ENCODE results near the gene OR51T1.

OR51T1 gene

DNA sequence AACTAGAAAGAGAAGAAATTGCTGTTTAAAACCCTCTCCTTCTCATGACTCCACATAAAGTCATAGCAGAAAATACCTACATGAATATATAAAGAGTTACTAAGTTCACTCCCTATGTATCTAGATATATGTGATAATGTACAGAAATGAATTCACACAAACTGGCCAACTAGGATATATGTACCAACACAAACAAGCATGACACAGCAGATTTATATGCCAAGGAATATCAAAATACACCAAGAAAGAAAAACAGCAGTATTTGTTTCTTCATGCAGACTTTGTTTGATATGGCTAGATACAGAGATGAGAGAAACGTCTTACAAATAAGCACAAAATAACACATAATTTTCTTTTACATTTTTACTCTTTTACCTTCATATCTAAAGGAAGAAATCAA, 40.6 kb downstream of the OR51T1 start:
- TF ChIP-seq EZH2 (IDR thresholded peaks at IDR 0.05; ENCODE audit: borderline replicate concordance, low read length) (no peak), CTCF (IDR thresholded peaks at IDR 0.05; ENCODE audit: low read length) (no peak)
- Histone ChIP-seq H3F3A (ENCODE audit: insufficient read depth, low read length) (no peaks in the 10 kb centered on the region), H2AFZ (ENCODE audit: low read length) (no peak overlapping the region)

GRCh38 chr11:4924239-4924638, 42.5 kb downstream of the OR51T1 start, which contains the start of gene OR51G1:
Gene OR51G1, minus strand, starts transcription at chr11:4924339. Its CDS starts 0 bp downstream, at chr11:4924339.
- H3K79me2 ChIP-seq (ENCODE audit: insufficient read depth, low read length), result no peaks in the 10 kb centered on the region
- H2AFZ ChIP-seq (ENCODE audit: low read length), result no peak within 1 kb of the TSS
- no peak within 1 kb of the TSS for H3K4me2 ChIP-seq (ENCODE audit: low read length)
- no peaks in the 10 kb centered on the region for H3K27me3 ChIP-seq (ENCODE audit: insufficient read depth, low read length)
- no peaks in the 10 kb centered on the region for H3K4me1 ChIP-seq (ENCODE audit: insufficient read depth, low read length, severe bottlenecking)
- H3F3A ChIP-seq (ENCODE audit: insufficient read depth, low read length), result no peaks in the 10 kb centered on the region
- no peak within 1 kb of the TSS for H3K9ac ChIP-seq (ENCODE audit: low read length)
- H3K36me3 ChIP-seq (ENCODE audit: insufficient read depth, low read length), result no peaks in the 10 kb centered on the region
- TF ChIP-seq CTCF (IDR thresholded peaks at IDR 0.05; ENCODE audit: low read length) (no peak), EZH2 (IDR thresholded peaks at IDR 0.05; ENCODE audit: borderline replicate concordance, low read length) (no peak)
- no peak within 1 kb of the TSS for H3K4me3 ChIP-seq (ENCODE audit: low read depth, low read length, poor library complexity, severe bottlenecking)
- no peaks in the 10 kb centered on the region for H3K9me3 ChIP-seq (ENCODE audit: low read length)
- H3K9me2 ChIP-seq (ENCODE audit: low read depth, low read length), result no peaks in the 10 kb centered on the region
- no peaks in the 10 kb centered on the region for H4K20me1 ChIP-seq (ENCODE audit: insufficient read depth, low read length)
- no peak within 1 kb of the TSS for H3K27ac ChIP-seq (ENCODE audit: low read depth, low read length, poor library complexity, severe bottlenecking)

More for the DNA sequence above, 40.6 kb downstream of the OR51T1 start:
- H3K9ac ChIP-seq (ENCODE audit: low read length), result no peak overlapping the region
- no peaks in the 10 kb centered on the region for H3K9me2 ChIP-seq (ENCODE audit: low read depth, low read length)
- no peaks in the 10 kb centered on the region for H3K4me1 ChIP-seq (ENCODE audit: insufficient read depth, low read length, severe bottlenecking)
- no peak overlapping the region for H3K4me3 ChIP-seq (ENCODE audit: low read depth, low read length, poor library complexity, severe bottlenecking)
- H3K9me3 ChIP-seq (ENCODE audit: low read length), result no peaks in the 10 kb centered on the region
- H3K27me3 ChIP-seq (ENCODE audit: insufficient read depth, low read length), result no peaks in the 10 kb centered on the region
- no peaks in the 10 kb centered on the region for H4K20me1 ChIP-seq (ENCODE audit: insufficient read depth, low read length)
- no peak overlapping the region for H3K27ac ChIP-seq (ENCODE audit: low read depth, low read length, poor library complexity, severe bottlenecking)
- no peaks in the 10 kb centered on the region for H3K36me3 ChIP-seq (ENCODE audit: insufficient read depth, low read length)
- no peak overlapping the region for H3K4me2 ChIP-seq (ENCODE audit: low read length)
- no peaks in the 10 kb centered on the region for H3K79me2 ChIP-seq (ENCODE audit: insufficient read depth, low read length)

DNA sequence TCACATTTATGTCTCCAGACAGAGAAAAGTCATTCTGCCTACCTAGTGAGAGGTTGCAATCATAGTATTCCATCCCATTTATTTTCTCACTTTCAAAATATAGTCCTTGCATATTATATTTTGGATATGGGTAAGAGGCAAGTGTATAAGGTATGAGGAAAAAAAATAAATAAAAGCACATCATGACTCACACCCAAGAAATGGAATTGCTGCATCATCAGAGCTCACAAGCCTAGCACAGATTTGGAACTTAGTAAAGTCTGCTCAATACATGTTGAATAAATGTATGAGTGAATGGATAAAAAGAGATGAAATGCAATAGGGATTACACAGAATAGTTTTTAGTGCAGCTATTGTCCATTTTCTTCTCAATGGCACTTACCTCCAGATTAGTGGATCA, 44.9 kb downstream of the OR51T1 start:
- no peaks in the 10 kb centered on the region for H3K79me2 ChIP-seq (ENCODE audit: insufficient read depth, low read length)
- no peaks in the 10 kb centered on the region for H3K9me3 ChIP-seq (ENCODE audit: low read length)
- no peak for TF ChIP-seq EZH2 (IDR thresholded peaks at IDR 0.05; ENCODE audit: borderline replicate concordance, low read length)
- TF ChIP-seq CTCF (IDR thresholded peaks at IDR 0.05; ENCODE audit: low read length), result no peak
- H4K20me1 ChIP-seq (ENCODE audit: insufficient read depth, low read length), result no peaks in the 10 kb centered on the region
- H3K36me3 ChIP-seq (ENCODE audit: insufficient read depth, low read length), result no peaks in the 10 kb centered on the region
- H2AFZ ChIP-seq (ENCODE audit: low read length), result no peak overlapping the region
- H3K27me3 ChIP-seq (ENCODE audit: insufficient read depth, low read length), result no peaks in the 10 kb centered on the region
- no peak overlapping the region for H3K9ac ChIP-seq (ENCODE audit: low read length)
- no peaks in the 10 kb centered on the region for H3K9me2 ChIP-seq (ENCODE audit: low read depth, low read length)
- no peak overlapping the region for H3K4me2 ChIP-seq (ENCODE audit: low read length)
- no peak overlapping the region for H3K4me3 ChIP-seq (ENCODE audit: low read depth, low read length, poor library complexity, severe bottlenecking)
- H3K4me1 ChIP-seq (ENCODE audit: insufficient read depth, low read length, severe bottlenecking), result no peaks in the 10 kb centered on the region
- H3K27ac ChIP-seq (ENCODE audit: low read depth, low read length, poor library complexity, severe bottlenecking), result no peak overlapping the region
- H3F3A ChIP-seq (ENCODE audit: insufficient read depth, low read length), result no peaks in the 10 kb centered on the region
